ENCODE results near the gene MTF2.
"Not testable (repeated sequence)": the region's sequence is repeated elsewhere in the genome, so short reads cannot be mapped to it uniquely, and the experiment has no call there.

MTF2 gene

GRCh38 chr1:93078986-93079654, at the start of gene MTF2:
Gene MTF2, plus strand, starts transcription at chr1:93079283. Its CDS starts 244 bp downstream, at chr1:93079527.
- peak; percentile 95 for DNase-seq

GRCh38 chr1:93029317-93029716, 49.8 kb upstream of the MTF2 start:
- no peak for DNase-seq

- DNase-seq = not testable (repeated sequence)
Observed at GRCh38 chr1:93030191-93030590, 48.9 kb upstream of the MTF2 start.

- DNase-seq = no peak
Observed at GRCh38 chr1:93031711-93032110, 47.4 kb upstream of the MTF2 start.

GRCh38 chr1:93033029-93033428, 46.1 kb upstream of the MTF2 start:
- peak; percentile 31 for DNase-seq

- peak; percentile 37 for DNase-seq
Observed at GRCh38 chr1:93033785-93034184, 45.3 kb upstream of the MTF2 start.

- DNase-seq = no peak
Observed at GRCh38 chr1:93034397-93034796, 44.7 kb upstream of the MTF2 start.

GRCh38 chr1:93036672-93037071, 42.4 kb upstream of the MTF2 start:
- DNase-seq = no peak

GRCh38 chr1:93042187-93043056, 36.7 kb upstream of the MTF2 start:
- DNase-seq = no peak

- DNase-seq = no peak
Observed at GRCh38 chr1:93043057-93043557, 36.0 kb upstream of the MTF2 start.

- DNase-seq = no peak
Observed at GRCh38 chr1:93047618-93048017, 31.5 kb upstream of the MTF2 start.

- DNase-seq = peak; percentile 98
Observed at GRCh38 chr1:93051961-93052360, 27.1 kb upstream of the MTF2 start.

GRCh38 chr1:93056214-93056613, 22.9 kb upstream of the MTF2 start:
- DNase-seq = peak; percentile 62

GRCh38 chr1:93056649-93057048, 22.4 kb upstream of the MTF2 start:
- no peak for DNase-seq

- peak; percentile 64 for DNase-seq
Observed at GRCh38 chr1:93061895-93062792, 16.9 kb upstream of the MTF2 start.

GRCh38 chr1:93076268-93076667, 2.8 kb upstream of the MTF2 start:
- no peak for DNase-seq

GRCh38 chr1:93078203-93078602, 880 bp upstream of the MTF2 start:
- no peak for DNase-seq

GRCh38 chr1:93078638-93078985, 471 bp upstream of the MTF2 start:
- no peak for DNase-seq

GRCh38 chr1:93079685-93080141, 630 bp downstream of the MTF2 start:
- DNase-seq = peak; percentile 38

- DNase-seq = peak; percentile 81
Observed at GRCh38 chr1:93080179-93080823, 1.2 kb downstream of the MTF2 start.

GRCh38 chr1:93081716-93082115, 2.6 kb downstream of the MTF2 start:
- no peak for DNase-seq

GRCh38 chr1:93082313-93082712, 3.2 kb downstream of the MTF2 start:
- DNase-seq = no peak
